ENCODE measurements around the gene ZNF425. TPM values are rescaled to one million over a fixed set of nuclear protein-coding genes. Genes with fewer than 3 reads are reported as not detected.

The ZNF425 gene
- total RNA-seq, 1 experiment from 2014 or later: 5.2 TPM

GRCh38 chr7:149147752-149148653 is 21.9 kb upstream of the ZNF425 start:
- Histone ChIP-seq H3K4me2 (peak overlapping the region; percentile 92), H3K9me3 (ENCODE audit: insufficient read depth, low read depth) (no peaks in the 10 kb centered on the region), H3K27me3 (ENCODE audit: insufficient read depth, low read depth) (no peaks in the 10 kb centered on the region), H3K9me2 (ENCODE audit: insufficient read depth) (no peaks in the 10 kb centered on the region), H2AFZ (peak overlapping the region; percentile 94), H3K79me2 (ENCODE audit: low read depth) (peaks cover 52% of the 10 kb centered on the region), H4K20me1 (ENCODE audit: insufficient read depth) (no peaks in the 10 kb centered on the region), H3K4me1 (replicated peaks; ENCODE audit: insufficient read depth) (peaks cover 45% of the 10 kb centered on the region), H3K36me3 (ENCODE audit: low read depth) (no peaks in the 10 kb centered on the region), H3K27ac (peak overlapping the region; percentile 35), H3K4me3 (peak overlapping the region; percentile 98), H3F3A (ENCODE audit: insufficient read depth, low read depth) (peaks cover 38% of the 10 kb centered on the region)
- ChIA-PET POLR2A (ENCODE audit: unreplicated experiment) (no interaction called here), CTCF (interaction anchor here (0.9 to 1.9 kb wide), 2 partner anchors 22 to 82 kb away, joined by 3 to 10 read pairs; partner anchors contain the start of gene ZNF425)
- intact Hi-C loops (cut with micrococcal nuclease; ENCODE audit: unreplicated experiment): loop anchor here (1.0 to 5.0 kb wide), 5 partner anchors 22 to 209 kb away; partner anchors contain the start of genes ZNF282 and ZNF425
- no peak for TF ChIP-seq EZH2 (IDR thresholded peaks at IDR 0.05; ENCODE audit: low read depth)
- TF ChIP-seq, protein P1, sequence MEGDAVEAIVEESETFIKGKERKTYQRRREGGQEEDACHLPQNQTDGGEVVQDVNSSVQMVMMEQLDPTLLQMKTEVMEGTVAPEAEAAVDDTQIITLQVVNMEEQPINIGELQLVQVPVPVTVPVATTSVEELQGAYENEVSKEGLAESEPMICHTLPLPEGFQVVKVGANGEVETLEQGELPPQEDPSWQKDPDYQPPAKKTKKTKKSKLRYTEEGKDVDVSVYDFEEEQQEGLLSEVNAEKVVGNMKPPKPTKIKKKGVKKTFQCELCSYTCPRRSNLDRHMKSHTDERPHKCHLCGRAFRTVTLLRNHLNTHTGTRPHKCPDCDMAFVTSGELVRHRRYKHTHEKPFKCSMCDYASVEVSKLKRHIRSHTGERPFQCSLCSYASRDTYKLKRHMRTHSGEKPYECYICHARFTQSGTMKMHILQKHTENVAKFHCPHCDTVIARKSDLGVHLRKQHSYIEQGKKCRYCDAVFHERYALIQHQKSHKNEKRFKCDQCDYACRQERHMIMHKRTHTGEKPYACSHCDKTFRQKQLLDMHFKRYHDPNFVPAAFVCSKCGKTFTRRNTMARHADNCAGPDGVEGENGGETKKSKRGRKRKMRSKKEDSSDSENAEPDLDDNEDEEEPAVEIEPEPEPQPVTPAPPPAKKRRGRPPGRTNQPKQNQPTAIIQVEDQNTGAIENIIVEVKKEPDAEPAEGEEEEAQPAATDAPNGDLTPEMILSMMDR (conservative IDR thresholded peaks at IDR 0.05): no peak
- BruUV-seq (replicated peaks): no TSS peak
- DNase-seq: peak; percentile 37 to 49

DNA sequence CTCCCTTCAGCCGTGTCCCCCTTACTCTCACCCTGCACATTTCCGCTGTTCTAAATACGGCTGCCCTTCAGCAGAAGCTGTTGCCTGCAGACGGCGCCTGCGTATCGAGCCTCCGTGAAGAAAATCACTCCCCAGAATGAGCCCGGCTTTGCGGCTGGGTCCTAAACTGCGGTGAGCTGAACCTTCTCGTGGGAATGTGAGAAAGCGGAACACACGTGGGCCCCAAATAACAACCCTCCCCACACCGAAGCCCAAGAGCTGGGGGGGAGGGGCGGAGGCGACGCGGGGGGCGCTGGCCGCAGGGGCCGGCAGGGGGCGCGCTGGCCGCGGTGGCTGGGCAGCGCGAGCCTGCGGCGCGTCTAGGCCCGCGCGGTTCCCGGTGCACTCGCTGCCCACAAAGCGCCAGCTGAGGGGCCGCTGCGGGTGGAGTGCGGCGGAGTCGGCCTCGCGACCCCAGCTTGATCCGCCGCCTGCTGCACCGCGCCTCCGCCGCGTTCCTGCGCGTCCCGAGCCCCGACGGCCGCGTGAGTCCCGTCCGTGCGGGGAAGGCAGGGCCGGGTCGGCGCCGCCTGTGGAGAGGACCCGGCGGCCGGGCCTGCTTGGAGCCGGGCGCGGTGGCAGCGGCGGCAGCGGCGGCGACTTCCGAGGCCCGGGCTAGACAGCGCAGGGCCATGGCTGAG is 21.1 kb upstream of the ZNF425 start, which contains the start of gene ZNF398:
TSS of gene ZNF398 (plus strand) at position 382 of the 680 bp plus-strand sequence. CDS start at position 672, 290 bp downstream.
- H3K36me3 ChIP-seq (ENCODE audit: low read depth): no peaks in the 10 kb centered on the region
- H3K27ac ChIP-seq: peak within 1 kb of the TSS; percentile 95
- no peaks in the 10 kb centered on the region for H3K9me3 ChIP-seq (ENCODE audit: insufficient read depth, low read depth)
- ChIA-PET CTCF (interaction anchor here (0.6 to 1.9 kb wide), 4 partner anchors 21 to 146 kb away, joined by 3 to 10 read pairs (median 7); partner anchors contain the start of gene ZNF425), POLR2A (ENCODE audit: unreplicated experiment) (interaction anchor here (0.7 to 0.9 kb wide), 2 partner anchors 48 to 138 kb away, joined by 3 read pairs; partner anchors contain the start of gene ZNF282)
- H3K9me2 ChIP-seq (ENCODE audit: insufficient read depth): no peaks in the 10 kb centered on the region
- peak within 1 kb of the TSS; percentile 98 for H3K4me3 ChIP-seq
- intact Hi-C loops (cut with micrococcal nuclease; ENCODE audit: unreplicated experiment): loop anchor here (1.0 to 5.0 kb wide), 5 partner anchors 21 to 210 kb away; partner anchors contain the start of genes ZNF282 and ZNF425
- TF ChIP-seq EZH2 (IDR thresholded peaks at IDR 0.05; ENCODE audit: low read depth): no peak
- TF ChIP-seq, protein P1 (conservative IDR thresholded peaks at IDR 0.05): peak; percentile 76
- H3K79me2 ChIP-seq (ENCODE audit: low read depth): peaks cover 45% of the 10 kb centered on the region
- H2AFZ ChIP-seq: peak within 1 kb of the TSS; percentile 94
- peaks cover 45% of the 10 kb centered on the region for H3F3A ChIP-seq (ENCODE audit: insufficient read depth, low read depth)
- no TSS peak for BruUV-seq (replicated peaks)
- DNase-seq: peak; percentile 53 to 78
- H3K4me1 ChIP-seq (replicated peaks; ENCODE audit: insufficient read depth): peaks cover 51% of the 10 kb centered on the region
- no peaks in the 10 kb centered on the region for H3K27me3 ChIP-seq (ENCODE audit: insufficient read depth, low read depth)
- no peaks in the 10 kb centered on the region for H4K20me1 ChIP-seq (ENCODE audit: insufficient read depth)
- peak within 1 kb of the TSS; percentile 92 for H3K4me2 ChIP-seq
